C4-2B (cell line): ENCODE data around the gene CCND3.
A peak's percentile ranks its signal among the peaks of the same experiment; 100 is the strongest.

Source experiments
- H3K27ac ChIP-seq: fragments of 450-650 bp; 2 replicates; pipeline ENCODE4 v1.5.1; 2017
- CTCF ChIP-seq: fragments of 450-650 bp; conservative IDR thresholded peaks from 2 replicates; pipeline ENCODE4 v1.5.1; 2017; ENCODE audit warnings: mild to moderate bottlenecking
- ZFX ChIP-seq: fragments of 450-650 bp; IDR thresholded peaks from 2 replicates; pipeline ENCODE4 v1.6.1; 2017

CCND3 gene

GRCh38 chr6:41932378-41932777 is 9.2 kb downstream of the CCND3 start:
- TF ChIP-seq CTCF, result no peak
- TF ChIP-seq ZFX, result no peak
- no peak overlapping the region for H3K27ac ChIP-seq

DNA sequence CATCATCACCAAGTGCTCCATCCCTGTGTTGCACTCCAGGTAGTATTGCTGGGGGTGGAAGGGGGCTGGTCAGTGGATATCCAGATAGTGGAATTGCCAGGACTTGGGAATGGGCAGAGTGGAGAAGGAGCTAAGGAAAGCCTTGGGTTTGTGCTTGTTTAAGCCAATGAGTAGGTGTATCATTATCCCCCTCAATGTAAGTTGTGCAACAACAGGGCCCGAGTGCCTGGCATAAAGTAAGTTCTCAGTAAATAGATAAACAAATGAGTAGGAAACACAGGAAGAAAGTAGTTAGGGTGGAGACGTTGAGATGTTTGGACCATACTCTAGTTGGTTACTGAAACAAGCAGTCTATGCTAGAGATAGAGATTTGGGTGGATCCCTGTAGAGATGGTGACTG is 9.8 kb downstream of the CCND3 start:
- H3K27ac ChIP-seq, result no peak overlapping the region
- TF ChIP-seq ZFX (no peak), CTCF (no peak)

DNA sequence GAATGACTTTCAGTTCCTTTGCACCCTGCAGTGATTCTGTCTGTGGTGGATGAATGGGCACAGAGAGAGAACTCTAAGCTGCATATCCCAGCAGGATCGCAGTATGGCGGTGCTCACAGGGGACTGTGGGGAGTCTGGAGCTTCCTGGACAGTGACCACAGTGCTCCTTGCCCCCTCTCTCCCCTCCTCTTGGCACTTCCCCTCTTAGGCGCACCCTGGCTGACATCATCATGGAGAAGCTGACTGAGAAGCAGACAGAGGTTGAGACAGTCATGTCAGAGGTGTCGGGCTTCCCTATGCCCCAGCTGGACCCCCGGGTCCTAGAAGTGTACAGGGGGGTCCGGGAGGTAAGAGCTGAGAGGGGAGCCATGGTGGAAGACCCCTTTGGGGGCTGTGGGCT is 11.7 kb downstream of the CCND3 start:
- no peak for TF ChIP-seq CTCF
- no peak overlapping the region for H3K27ac ChIP-seq

GRCh38 chr6:41927253-41927652 is 14.4 kb downstream of the CCND3 start:
- H3K27ac ChIP-seq, result no peak overlapping the region
- TF ChIP-seq CTCF (no peak), ZFX (no peak)

DNA sequence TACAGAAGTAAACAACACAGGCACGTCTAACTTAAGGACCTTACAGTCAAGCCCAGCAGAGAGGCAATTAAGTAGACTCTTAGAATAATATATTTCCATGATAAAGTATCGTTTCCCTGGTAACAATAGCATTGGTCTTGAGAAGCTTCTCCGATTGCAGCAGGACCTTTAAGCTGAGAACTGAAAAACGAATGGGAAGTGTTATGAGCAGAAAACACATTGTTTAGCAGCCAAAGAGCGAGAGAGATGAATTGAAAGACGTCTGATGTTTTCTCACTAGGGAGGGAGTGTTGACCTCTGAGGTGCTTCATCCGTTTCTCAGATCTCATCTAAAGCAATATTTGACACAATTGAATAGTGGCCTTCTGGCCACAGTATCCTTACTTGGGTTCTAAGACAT is 19.5 kb downstream of the CCND3 start:
- no peak for TF ChIP-seq CTCF
- no peak for TF ChIP-seq ZFX
- peak overlapping the region; percentile 83 for H3K27ac ChIP-seq

GRCh38 chr6:41921712-41921998 is 20.0 kb downstream of the CCND3 start:
- H3K27ac ChIP-seq, result peak overlapping the region; percentile 83
- TF ChIP-seq ZFX, result no peak; the same call in 1 of the 2 replicates
- TF ChIP-seq CTCF, result no peak

- TF ChIP-seq CTCF (peak; percentile 99), ZFX (peak; percentile 66; the same call in 1 of the 2 replicates)
- H3K27ac ChIP-seq, result peak within 1 kb of the TSS; percentile 83
Measured at GRCh38 chr6:41920921-41921711, 20.5 kb downstream of the CCND3 start, which contains the start of the genes BYSL and MED20. Gene BYSL (plus strand): TSS chr6:41921499. CDS start chr6:41921563, 64 bp downstream. Gene MED20 (minus strand): TSS chr6:41921139. CDS start chr6:41921018, 121 bp downstream.
